Skeletal muscle tissue (tissue), 4 donors: ENCODE data around the gene TMEM94. TPM values are rescaled to one million over a fixed set of nuclear protein-coding genes. Genes with fewer than 3 reads are reported as not detected.
A peak's percentile ranks its signal among the peaks of the same experiment; 100 is the strongest.
"Not testable (repeated sequence)": the region's sequence is repeated elsewhere in the genome, so short reads cannot be mapped to it uniquely, and the experiment has no call there.

Experiments
- H3K27ac ChIP-seq: one replicate; pipeline ENCODE4 v1.7.0; 2013; ENCODE audit warnings: mild to moderate bottlenecking, low read depth, low read length, inconsistent platforms
- H3K27me3 ChIP-seq, 3 donors: one replicate each; pipeline ENCODE4 v1.7.0; 2013; ENCODE audit warnings: low read length in 3 of 3; ENCODE audit not compliant: control insufficient read depth in 3 of 3, insufficient read depth in 3 of 3
- H3K36me3 ChIP-seq, 3 donors: one replicate each; pipeline ENCODE4 v1.7.0; 2013; ENCODE audit warnings: low read length in 3 of 3; ENCODE audit not compliant: control insufficient read depth in 3 of 3, insufficient read depth in 3 of 3
- H3K4me1 ChIP-seq, 3 donors: one replicate each; pipeline ENCODE4 v1.7.0; 2013; ENCODE audit warnings: low read length in 3 of 3, mild to moderate bottlenecking in 3 of 3; ENCODE audit not compliant: control insufficient read depth in 3 of 3, insufficient read depth in 3 of 3
- H3K4me3 ChIP-seq, 3 donors: one replicate each; pipeline ENCODE4 v1.7.0; 2013; ENCODE audit warnings: low read length in 3 of 3
- H3K9ac ChIP-seq, 3 donors: one replicate each; pipeline ENCODE4 v1.7.0; 2013; ENCODE audit warnings: low read length in 3 of 3, mild to moderate bottlenecking in 3 of 3, moderate library complexity in 2 of 3, low read depth in 1 of 3
- H3K9me3 ChIP-seq, 3 donors: one replicate each; pipeline ENCODE4 v1.7.0; 2013; ENCODE audit warnings: low read length in 3 of 3; ENCODE audit not compliant: control insufficient read depth in 3 of 3
- total RNA-seq: library from RNA; depleted of rRNA; stranded (reverse); fragments of >200 nt; gene quantifications from one replicate; pipeline ENCODE4 v1.2.3, GENCODE V29; 2014
- donor health status: Osteomylitis.

Gene TMEM94
- total RNA-seq, 1 donor from 2014 or later, result 18.3 TPM

DNA sequence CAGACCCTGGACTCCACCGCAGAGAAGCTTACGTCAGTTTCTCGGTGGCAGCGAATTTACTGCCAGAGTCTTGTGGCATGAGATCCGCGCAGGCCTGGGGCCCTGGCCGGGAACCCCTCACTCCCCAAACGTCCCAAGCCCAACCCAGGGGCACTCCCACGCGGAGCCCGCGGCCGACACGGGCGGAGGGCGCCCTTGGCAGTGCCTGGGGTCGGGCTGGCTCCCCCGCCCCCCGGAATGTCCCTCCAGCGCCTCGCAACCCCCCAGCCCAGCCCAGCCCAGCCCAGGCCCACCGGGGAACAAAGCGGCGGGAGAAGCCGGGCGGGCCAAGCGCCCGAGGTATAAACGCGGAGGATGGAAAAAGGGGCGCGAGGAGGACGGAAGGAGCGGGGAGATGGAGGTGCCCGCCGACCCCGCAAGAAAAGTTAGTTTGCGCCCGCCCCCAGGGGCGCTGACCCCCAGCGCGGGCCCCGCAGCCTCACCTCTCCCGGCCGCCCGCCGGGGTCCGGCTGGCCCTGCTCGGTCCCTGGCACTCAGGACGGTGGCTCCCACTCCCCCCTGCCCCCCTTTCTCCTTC lies 58.6 kb downstream of the TMEM94 start:
- H3K9me3 ChIP-seq, result no peaks in the 10 kb centered on the region
- peak overlapping the region; percentile 82 to 88 (median 85) for H3K4me3 ChIP-seq
- H3K4me1 ChIP-seq, result peaks cover 43 to 62% (median 59%) of the 10 kb centered on the region in 3 donors
- H3K27ac ChIP-seq, result peak overlapping the region; percentile 91
- H3K9ac ChIP-seq, result peak overlapping the region; percentile 87 to 90 (median 87)
- no peaks in the 10 kb centered on the region for H3K27me3 ChIP-seq
- peaks cover 16 to 25% (median 21%) of the 10 kb centered on the region in 3 donors for H3K36me3 ChIP-seq

DNA sequence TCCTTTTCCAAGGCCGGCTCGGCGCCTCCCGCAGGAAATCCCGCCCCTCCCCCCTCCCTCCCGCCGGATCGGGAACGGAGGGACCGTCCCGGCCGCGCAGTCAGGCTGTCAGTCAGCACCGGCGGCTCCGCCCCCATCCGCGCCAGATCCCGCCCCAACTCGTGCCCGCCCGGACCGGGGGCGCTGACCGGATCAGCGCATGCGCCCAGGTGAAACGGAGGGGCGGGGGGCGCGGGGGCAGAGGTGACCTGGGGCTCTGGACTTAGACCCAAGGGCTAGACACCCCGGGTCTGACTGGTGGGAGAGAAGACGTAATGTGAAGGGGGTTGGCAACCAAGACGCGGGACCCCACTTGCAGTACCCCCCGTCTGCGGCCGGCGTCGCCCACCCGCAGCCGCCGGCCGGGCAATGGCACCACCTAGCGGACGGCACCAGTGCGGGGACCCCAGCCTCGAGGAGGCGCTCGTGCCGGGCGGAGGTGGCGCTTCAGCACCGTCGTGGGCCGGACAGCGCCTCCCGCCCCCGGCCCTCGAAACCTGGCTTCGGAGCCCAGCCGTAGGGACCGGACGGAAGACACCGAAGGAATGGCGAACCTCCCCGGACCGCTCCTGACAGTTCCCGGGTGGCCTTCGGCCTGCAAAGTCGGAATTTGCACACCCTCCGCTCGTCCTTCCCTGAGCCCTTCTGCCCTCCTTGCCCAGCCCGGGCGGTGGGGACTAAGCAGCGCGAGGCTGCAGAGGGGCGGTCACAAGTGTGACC lies 59.2 kb downstream of the TMEM94 start, which contains the start of gene CASKIN2:
Gene CASKIN2 (minus strand): TSS at position 42 of the 759 bp plus-strand sequence. CDS start 1,733 bp downstream, outside the sequence.
- peaks cover 41 to 57% (median 55%) of the 10 kb centered on the region in 3 donors for H3K4me1 ChIP-seq
- H3K9ac ChIP-seq, result peak within 1 kb of the TSS; percentile 87 to 90 (median 87)
- H3K4me3 ChIP-seq, result peak within 1 kb of the TSS; percentile 85 to 88 (median 88)
- peak within 1 kb of the TSS; percentile 91 for H3K27ac ChIP-seq
- no peaks in the 10 kb centered on the region for H3K27me3 ChIP-seq
- peaks cover 17 to 25% (median 21%) of the 10 kb centered on the region in 3 donors for H3K36me3 ChIP-seq
- H3K9me3 ChIP-seq, result no peaks in the 10 kb centered on the region

DNA sequence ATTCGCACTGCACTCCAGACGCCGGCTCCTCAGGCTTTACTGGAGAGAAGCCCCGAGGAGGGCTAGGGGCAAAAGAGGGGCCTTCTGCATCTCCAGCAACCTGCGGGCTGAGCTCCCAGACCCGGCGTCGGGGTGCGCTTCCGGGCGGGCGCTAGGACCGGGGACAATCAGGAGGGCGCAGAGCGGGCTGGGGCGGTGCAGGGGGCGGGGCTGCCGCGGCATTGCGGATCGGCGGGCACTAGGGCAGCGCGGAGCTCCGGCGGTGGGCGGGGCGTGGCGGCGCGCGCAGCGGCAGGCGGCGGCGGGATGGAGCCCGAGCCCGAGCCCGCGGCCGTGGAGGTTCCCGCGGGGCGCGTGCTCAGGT lies 59.8 kb downstream of the TMEM94 start, which contains the start of gene TSEN54:
Gene TSEN54 (plus strand): TSS at position 274 of the 364 bp plus-strand sequence. CDS start 33 bp downstream, at position 307.
- Histone ChIP-seq H3K4me1 (peaks cover 40 to 53% (median 52%) of the 10 kb centered on the region in 3 donors), H3K9ac (peak within 1 kb of the TSS; percentile 10 to 90 (median 87)), H3K27me3 (no peaks in the 10 kb centered on the region), H3K27ac (peak within 1 kb of the TSS; percentile 91), H3K4me3 (peak within 1 kb of the TSS; percentile 85 to 88 (median 88)), H3K9me3 (no peaks in the 10 kb centered on the region), H3K36me3 (peaks cover 19 to 24% (median 20%) of the 10 kb centered on the region in 3 donors)

DNA sequence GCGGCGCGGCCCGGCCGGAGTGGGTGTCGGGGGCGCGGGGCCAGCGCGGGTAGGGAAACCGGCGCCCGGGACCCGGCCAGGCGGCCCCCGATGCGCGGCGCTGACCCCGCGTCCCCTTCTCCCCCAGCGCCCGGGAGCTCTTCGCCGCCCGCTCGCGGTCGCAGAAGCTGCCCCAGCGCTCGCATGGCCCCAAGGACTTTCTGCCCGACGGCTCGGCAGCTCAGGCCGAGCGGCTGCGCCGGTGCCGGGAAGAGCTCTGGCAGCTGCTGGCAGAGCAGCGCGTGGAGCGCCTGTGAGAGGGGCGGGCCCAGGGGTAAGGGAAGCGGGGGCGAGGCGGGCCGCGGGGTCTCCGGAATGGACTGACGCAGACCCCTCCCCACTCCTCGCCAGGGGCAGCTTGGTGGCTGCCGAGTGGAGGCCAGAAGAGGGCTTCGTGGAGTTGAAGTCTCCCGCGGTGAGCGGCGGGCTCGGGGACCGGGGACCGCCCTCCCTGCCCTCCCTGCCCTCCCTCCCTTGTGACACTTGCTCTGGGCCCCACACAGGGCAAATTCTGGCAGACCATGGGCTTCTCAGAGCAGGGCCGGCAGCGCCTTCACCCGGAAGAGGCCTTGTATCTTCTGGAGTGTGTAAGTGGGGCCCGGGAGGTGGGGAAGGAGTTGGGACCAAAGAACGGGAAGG lies 60.3 kb downstream of the TMEM94 start:
- Histone ChIP-seq H3K4me1 (peaks cover 35 to 49% (median 46%) of the 10 kb centered on the region in 3 donors), H3K9ac (peak overlapping the region in 2 of 3 donors; percentile 62 to 79), H3K4me3 (peak overlapping the region; percentile 65 to 88 (median 73)), H3K27ac (no peak overlapping the region), H3K9me3 (no peaks in the 10 kb centered on the region), H3K36me3 (peaks cover 19 to 24% (median 19%) of the 10 kb centered on the region in 3 donors), H3K27me3 (no peaks in the 10 kb centered on the region)

DNA sequence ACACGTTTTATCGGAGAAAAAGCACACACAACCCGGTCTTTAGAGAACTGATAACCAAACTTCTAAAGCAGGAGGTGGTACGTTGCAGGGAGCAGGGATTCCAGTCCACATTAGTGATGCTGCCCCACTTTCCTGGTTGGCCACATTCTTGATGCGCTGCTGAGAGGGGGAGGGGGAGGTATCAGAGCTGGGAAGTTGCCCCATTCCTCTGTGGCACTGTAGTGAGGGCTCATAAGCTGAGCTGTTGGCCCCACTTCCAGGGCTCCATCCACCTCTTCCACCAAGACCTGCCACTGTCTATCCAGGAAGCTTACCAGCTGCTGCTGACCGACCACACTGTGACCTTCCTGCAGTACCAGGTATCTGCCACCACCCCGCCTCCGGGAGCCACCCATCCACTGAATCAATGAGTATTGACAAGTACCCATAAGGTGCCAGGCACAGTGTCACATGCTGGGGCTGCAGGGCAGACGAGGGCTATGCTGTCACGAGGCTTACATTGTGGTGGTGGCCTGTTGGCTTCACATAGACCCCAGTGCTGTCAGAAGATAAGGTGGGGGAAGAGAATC lies 60.9 kb downstream of the TMEM94 start:
- no peaks in the 10 kb centered on the region for H3K27me3 ChIP-seq
- H3K9me3 ChIP-seq, result no peaks in the 10 kb centered on the region
- peak overlapping the region; percentile 65 to 88 (median 73) for H3K4me3 ChIP-seq
- H3K27ac ChIP-seq, result no peak overlapping the region
- peaks cover 16 to 25% (median 19%) of the 10 kb centered on the region in 3 donors for H3K36me3 ChIP-seq
- peaks cover 28 to 42% (median 40%) of the 10 kb centered on the region in 3 donors for H3K4me1 ChIP-seq
- peak overlapping the region in 2 of 3 donors; percentile 62 to 79 for H3K9ac ChIP-seq

DNA sequence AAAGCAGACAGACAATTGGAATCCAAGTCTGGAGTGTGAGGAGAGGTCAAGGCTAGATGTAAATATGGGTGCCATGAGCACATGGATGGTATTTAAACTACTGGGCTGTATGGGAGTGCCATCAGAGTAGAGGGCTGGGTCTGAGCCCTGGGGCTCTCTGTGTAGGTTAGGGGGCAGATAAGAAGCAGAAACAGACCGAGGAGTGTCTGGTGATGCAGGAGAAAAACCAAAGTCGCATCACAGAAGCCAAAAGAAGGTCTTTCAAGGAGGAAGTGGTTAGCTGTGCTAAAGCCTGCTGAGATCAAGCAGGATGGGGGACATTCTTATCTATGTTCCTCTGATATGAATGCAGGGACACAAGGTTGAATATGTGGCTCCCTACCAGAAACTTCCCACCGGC lies 61.8 kb downstream of the TMEM94 start:
- no peak overlapping the region for H3K9ac ChIP-seq
- H3K27ac ChIP-seq, result no peak overlapping the region
- H3K4me1 ChIP-seq, result peaks cover 22 to 34% (median 32%) of the 10 kb centered on the region in 3 donors
- H3K9me3 ChIP-seq, result no peaks in the 10 kb centered on the region
- H3K36me3 ChIP-seq, result peaks cover 16 to 24% (median 19%) of the 10 kb centered on the region in 3 donors
- no peak overlapping the region for H3K4me3 ChIP-seq
- no peaks in the 10 kb centered on the region for H3K27me3 ChIP-seq

DNA sequence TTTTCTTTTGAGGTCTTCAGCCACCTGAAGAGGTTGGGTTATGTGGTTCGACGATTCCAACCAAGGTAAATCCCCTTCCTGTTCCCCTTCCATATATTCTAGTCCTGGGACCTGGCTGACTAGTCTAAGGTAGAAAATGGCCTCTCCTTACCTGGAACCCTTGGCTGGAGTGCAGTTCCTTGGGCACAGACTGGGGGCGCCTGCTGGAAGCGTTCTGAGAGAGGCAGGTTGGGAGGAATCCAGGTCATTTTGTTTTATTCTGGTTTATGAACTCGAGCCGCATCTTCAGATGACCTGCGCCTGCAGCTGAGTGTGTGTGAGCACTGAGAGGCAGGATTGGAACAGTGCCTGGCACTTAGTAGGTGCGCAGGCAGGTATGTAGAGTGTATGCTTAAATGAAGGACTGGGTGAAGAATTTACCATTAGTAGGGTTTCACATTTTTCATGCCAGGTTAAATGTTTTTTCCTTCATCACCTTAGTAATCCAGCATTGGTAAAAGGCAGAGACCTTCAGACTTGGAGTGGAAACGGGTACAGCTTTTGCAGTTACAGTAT lies 62.6 kb downstream of the TMEM94 start:
- H3K9me3 ChIP-seq, result no peaks in the 10 kb centered on the region
- H3K36me3 ChIP-seq, result peaks cover 16% of the 10 kb centered on the region in 3 donors
- H3K27me3 ChIP-seq, result no peaks in the 10 kb centered on the region
- H3K4me3 ChIP-seq, result no peak overlapping the region
- H3K9ac ChIP-seq, result no peak overlapping the region
- H3K27ac ChIP-seq, result no peak overlapping the region
- H3K4me1 ChIP-seq, result peaks cover 13 to 26% (median 23%) of the 10 kb centered on the region in 3 donors

DNA sequence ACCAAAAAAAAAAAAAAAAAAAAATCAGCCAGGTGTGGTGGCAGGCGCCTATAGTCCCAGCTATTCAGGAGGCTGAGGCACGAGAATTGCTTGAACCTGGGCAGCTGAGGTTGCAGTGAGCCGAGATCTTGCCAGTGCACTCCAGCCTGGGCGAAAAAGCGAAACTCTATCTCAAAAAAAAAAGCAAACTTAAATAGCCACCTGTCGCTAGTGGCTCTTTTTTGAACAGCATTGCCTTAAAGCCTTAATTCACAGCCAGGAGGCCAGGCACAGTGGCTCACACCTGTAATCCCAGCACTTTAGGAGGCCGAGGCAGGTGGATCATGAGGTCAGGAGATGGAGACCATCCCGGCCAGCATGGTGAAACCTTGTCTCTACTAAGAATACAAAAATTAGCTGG lies 64.0 kb downstream of the TMEM94 start:
- H3K27me3 ChIP-seq, H3K9ac ChIP-seq, H3K27ac ChIP-seq, H3K4me3 ChIP-seq, H3K9me3 ChIP-seq: not testable (repeated sequence)
- peaks cover 12 to 18% (median 16%) of the 10 kb centered on the region in 3 donors for H3K4me1 ChIP-seq
- H3K36me3 ChIP-seq, result peaks cover 15 to 16% (median 16%) of the 10 kb centered on the region in 3 donors

DNA sequence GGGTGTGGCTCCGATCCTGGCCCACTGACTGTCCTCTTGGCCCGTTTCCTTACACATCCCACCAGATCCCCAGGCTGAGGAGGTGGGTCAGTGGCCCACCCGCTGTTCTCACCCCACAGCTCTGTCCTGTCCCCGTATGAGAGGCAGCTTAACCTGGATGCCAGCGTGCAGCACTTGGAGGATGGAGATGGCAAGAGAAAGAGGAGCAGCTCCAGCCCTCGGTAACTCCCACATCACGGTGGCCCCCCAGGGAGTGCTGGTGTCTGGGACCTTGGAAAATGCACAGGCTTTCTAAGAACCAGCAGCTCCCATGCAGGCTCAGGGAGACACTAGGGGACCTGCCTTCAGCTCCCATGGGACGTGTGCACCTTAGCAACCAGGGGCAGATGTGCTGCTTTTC lies 64.9 kb downstream of the TMEM94 start:
- H3K27me3 ChIP-seq, result peaks cover 0 to 3% (median 2%) of the 10 kb centered on the region in 3 donors
- no peak overlapping the region for H3K4me3 ChIP-seq
- no peak overlapping the region for H3K9ac ChIP-seq
- no peaks in the 10 kb centered on the region for H3K9me3 ChIP-seq
- peaks cover 15 to 16% (median 16%) of the 10 kb centered on the region in 3 donors for H3K36me3 ChIP-seq
- no peak overlapping the region for H3K27ac ChIP-seq
- peaks cover 15 to 21% (median 20%) of the 10 kb centered on the region in 3 donors for H3K4me1 ChIP-seq
